GM19328 (cell line): ENCODE measurements around the gene TSHZ1.

ENCODE experiments used
- ATAC-seq: cut with Tn5 transposase; IDR thresholded peaks from one replicate; pipeline ENCODE4 v1.9.1; 2021; ENCODE audit warnings: mild to moderate bottlenecking, moderate library complexity; ENCODE audit not compliant: unreplicated experiment

Gene TSHZ1

GRCh38 chr18:75206452-75207309, 3.9 kb upstream of the TSHZ1 start:
- no peak for ATAC-seq

- ATAC-seq = no peak
Observed at GRCh38 chr18:75207310-75208154, 3.1 kb upstream of the TSHZ1 start.

- peak; percentile 4 for ATAC-seq
Observed at GRCh38 chr18:75208155-75208835, 2.3 kb upstream of the TSHZ1 start.

DNA sequence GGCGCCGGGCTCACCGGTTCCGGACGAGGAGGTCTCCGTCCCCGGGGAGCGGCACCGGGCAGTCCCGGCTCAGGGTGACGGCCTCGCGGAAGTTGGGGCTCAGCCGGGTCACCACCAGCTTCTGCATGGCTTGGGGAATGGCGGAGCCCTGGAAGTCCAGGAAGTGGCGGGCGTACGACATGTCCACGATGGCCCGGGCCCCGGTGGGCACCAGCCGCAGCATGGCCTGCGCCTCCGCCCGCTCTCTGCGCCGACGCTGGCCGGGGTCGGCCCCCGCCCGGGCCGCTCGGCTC, 1.8 kb upstream of the TSHZ1 start:
- ATAC-seq = peak; percentile 15

DNA sequence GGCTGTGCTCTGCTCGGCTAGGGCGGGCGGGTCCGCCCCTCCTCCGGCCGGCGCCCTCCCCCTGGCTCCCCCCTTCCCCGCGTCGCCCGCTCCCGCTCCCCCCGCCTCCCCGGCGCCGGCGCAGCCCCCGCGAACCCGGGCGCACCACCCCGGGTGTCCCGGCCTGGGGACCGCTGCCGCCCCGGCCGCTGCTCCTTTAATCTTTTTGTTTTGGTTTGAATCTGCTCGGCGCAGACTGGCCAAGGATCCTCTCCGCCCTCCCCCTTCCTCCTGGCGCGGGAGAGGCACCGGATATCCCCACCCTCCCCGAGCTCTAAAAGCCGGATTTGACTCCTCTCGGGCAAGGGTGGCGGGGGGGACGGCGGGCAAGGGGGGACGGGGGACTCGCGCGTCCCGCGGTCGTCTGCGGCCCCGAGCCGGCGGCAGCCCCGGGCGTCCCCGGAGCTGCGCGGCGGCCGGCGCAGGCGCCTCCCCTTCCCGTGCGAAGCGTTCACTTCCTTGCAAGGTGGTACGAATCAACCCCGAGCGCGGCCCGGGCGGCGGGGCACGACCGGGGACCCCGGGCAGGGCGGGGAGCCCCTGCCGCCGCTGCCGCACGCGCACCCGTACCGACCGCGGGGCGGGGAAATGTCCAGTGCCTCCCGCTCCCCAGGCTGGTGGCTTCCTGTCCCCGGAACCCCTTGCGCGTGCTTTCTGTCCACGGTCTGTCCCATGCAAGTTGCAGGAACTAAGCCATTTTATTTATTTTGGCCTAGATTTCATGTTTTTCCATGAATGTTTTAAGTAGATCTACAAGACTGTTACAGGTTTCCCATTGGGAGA, 1.3 kb upstream of the TSHZ1 start, which contains the start of gene PTGR3:
Gene PTGR3, minus strand, starts transcription at position 11 of the 822 bp plus-strand sequence. CDS start 81 bp downstream, outside the sequence.
- peak; percentile 37 for ATAC-seq

- no peak for ATAC-seq
Observed at GRCh38 chr18:75209951-75210258, 692 bp upstream of the TSHZ1 start.

- ATAC-seq = no peak
Observed at GRCh38 chr18:75211002-75211621, 515 bp downstream of the TSHZ1 start.

DNA sequence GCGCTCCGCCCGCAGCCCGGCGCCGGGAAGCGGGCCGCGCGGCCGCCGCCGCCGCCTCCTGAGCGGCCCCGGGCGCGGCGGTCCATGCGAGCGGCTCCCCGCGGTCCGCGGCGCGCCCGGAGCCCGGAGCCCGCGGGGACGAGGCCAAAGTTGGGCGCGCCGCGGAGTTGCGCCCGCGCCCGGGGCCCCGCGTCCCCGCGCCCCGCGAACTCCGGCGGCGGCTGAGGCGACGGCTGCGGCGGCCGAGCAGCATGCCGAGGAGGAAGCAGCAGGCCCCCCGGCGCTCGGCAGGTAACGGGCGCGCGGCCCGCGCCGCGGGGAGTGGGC, 992 bp downstream of the TSHZ1 start:
- no peak for ATAC-seq

GRCh38 chr18:75211953-75212750, 1.6 kb downstream of the TSHZ1 start:
- no peak for ATAC-seq

DNA sequence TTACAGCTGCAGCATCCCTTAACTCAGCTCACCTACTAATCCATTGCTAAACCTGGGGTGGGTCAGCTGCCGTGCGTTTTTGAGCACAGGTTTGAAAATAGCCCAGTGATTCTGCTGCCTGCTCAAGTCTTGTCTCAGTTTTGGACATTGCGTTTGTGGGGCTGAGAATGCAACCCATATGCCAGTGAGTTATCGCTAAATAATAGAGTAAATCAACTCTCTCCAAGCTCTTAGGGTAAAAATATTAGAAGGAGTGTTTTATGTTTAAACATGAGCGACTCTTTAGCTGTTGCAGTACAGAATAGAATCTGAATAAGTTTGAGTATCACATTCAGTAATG, 2.1 kb downstream of the TSHZ1 start:
- no peak for ATAC-seq

GRCh38 chr18:75213611-75214331, 3.2 kb downstream of the TSHZ1 start:
- ATAC-seq = no peak

- no peak for ATAC-seq
Observed at GRCh38 chr18:75214332-75214690, 3.7 kb downstream of the TSHZ1 start.

GRCh38 chr18:75214766-75215510, 4.3 kb downstream of the TSHZ1 start:
- ATAC-seq = no peak

GRCh38 chr18:75215663-75216062, 5.1 kb downstream of the TSHZ1 start:
- ATAC-seq = no peak

GRCh38 chr18:75216212-75216910, 5.8 kb downstream of the TSHZ1 start:
- ATAC-seq = no peak

DNA sequence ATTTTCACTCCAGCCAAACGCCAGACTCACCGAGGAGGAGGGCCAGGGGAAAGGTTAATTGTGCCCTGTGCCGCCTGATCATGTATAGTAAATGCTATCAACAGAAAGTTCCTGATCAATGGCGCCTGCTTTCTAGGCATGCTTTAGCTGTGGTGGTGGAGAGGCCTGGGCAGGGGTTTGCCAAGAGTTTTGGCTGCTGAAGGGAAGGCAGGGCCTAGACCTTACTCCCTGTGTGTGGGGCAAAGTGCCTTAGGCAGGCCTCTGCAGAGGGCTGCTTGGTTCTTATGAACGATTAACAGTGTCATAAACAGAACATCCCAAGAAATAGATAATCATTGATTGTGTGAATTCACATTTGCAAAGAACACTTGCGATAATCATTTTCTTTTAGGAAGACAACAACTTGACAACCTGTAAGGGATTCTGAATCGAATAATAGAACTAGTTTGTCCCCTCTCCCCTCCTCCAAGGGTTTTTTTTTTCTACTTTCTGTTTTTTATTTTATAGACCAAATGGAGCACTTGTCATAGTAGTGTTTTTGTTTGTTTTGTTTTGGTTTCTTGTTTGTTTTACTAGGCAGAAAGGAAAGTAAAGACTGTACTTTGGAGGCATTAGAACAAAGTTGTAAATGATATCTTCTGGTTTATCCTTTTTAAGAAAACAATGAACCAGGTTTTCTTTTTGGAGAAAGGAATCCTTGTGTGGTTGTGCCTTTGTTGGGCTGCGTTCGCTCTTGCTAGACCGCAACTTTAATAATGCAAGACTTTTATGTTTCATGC, 6.5 kb downstream of the TSHZ1 start:
- no peak for ATAC-seq
